ENCODE data around the gene ANAPC10.

DNA sequence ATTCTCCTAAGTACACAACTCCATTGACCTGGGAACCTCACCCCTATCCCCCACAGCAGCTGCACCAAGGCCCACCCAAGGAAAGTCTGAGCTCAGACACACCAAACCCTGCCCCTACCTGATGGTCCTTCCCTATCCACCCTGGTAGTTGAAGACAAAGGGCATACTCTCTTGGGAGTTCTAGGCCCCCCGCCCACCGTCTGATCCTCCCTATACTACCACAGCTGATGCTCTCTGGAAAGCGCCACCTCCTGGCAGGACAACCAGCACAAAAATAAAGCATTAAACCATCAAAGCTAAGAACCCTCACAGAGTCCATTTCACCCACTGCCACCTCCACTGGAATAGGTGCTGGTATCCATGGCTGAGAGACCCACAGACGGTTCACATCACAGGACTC is 83.6 kb downstream of the ANAPC10 start:
- TF ChIP-seq POLR2A (IDR thresholded peaks at IDR 0.05) (no peak), POLR2AphosphoS5 (IDR thresholded peaks at IDR 0.05) (no peak)
